B cell (primary cell): ENCODE data around the gene SGIP1. TPM values are rescaled to one million over a fixed set of nuclear protein-coding genes. Genes with fewer than 3 reads are reported as not detected.

Source experiments
- ATAC-seq: fragments of 200-7000 bp; cut with Tn5 transposase; one replicate; pipeline ENCODE4 v1.10.0; 2021; ENCODE audit warnings: low read depth, mild to moderate bottlenecking, moderate number of reproducible peaks, moderate library complexity
- CTCF ChIA-PET: fragments of 350-600 bp; sonication (Branson Sonifier 250); formaldehyde crosslinking; loops from one replicate; lab custom pipeline; 2021; ENCODE audit warnings: antibody characterized with exemption, inconsistent platforms; lab: Charles Lee
- POLR2A ChIA-PET: fragments of 350-600 bp; sonication (Branson Sonifier 250); formaldehyde crosslinking; loops from one replicate; lab custom pipeline; 2021; ENCODE audit warnings: antibody characterized with exemption; lab: Charles Lee
- DNase-seq: peaks from one replicate; pipeline ENCODE4 v3.0.0; 2013
- H2AFZ ChIP-seq: 2 replicates; pipeline ENCODE4 v1.6.1; 2012; ENCODE audit warnings: mild to moderate bottlenecking, low read depth, low read length; ENCODE audit not compliant: insufficient read depth, poor library complexity, severe bottlenecking
- H3K27ac ChIP-seq, 2 donors: 1 replicate in 1 of 2; 2 replicates in 1 of 2; pipeline ENCODE4 v1.5.1; 2012 to 2013; ENCODE audit warnings: low read length in 2 of 2, mild to moderate bottlenecking in 2 of 2, moderate library complexity in 1 of 2
- H3K27me3 ChIP-seq, 4 experiments: fragments of 200-600 bp in 1 of 4; sonication (generic) in 1 of 4; replicated peaks in 1 of 4; 1 replicate in 2 of 4; 2 replicates in 2 of 4; pipeline versions ENCODE4 v1.6.1 to v1.7.0; 2013 to 2016; ENCODE audit warnings: low read length in 3 of 4, mild to moderate bottlenecking in 2 of 4, mixed read lengths in 1 of 4, moderate library complexity in 1 of 4; ENCODE audit not compliant: insufficient read depth in 4 of 4, control insufficient read depth in 3 of 4; ENCODE audit errors: control extremely low read depth in 1 of 4
- H3K36me3 ChIP-seq, 2 experiments: replicated peaks in 1 of 2; 1 replicate in 1 of 2; 2 replicates in 1 of 2; pipeline versions ENCODE4 v1.6.1 to v1.7.1; 2013; ENCODE audit warnings: low read length in 1 of 2; ENCODE audit not compliant: insufficient read depth in 2 of 2, control insufficient read depth in 1 of 2; ENCODE audit errors: control extremely low read depth in 1 of 2, extremely low read depth in 1 of 2
- H3K4me1 ChIP-seq, 2 donors: fragments of 200-600 bp in 1 of 2; sonication (generic) in 1 of 2; 1 replicate in 1 of 2; 2 replicates in 1 of 2; pipeline versions ENCODE4 v1.5.1 to v1.6.1; 2013 to 2017; ENCODE audit warnings: low read length in 2 of 2; ENCODE audit not compliant: control insufficient read depth in 2 of 2, insufficient read depth in 2 of 2
- H3K4me2 ChIP-seq: replicated peaks from 2 replicates; pipeline ENCODE3; 2012; ENCODE audit warnings: mild to moderate bottlenecking, low read depth, low read length; ENCODE audit not compliant: poor library complexity, severe bottlenecking
- H3K4me3 ChIP-seq, 5 experiments: fragments of 200-600 bp in 1 of 5; sonication (generic) in 1 of 5; 1 replicate in 3 of 5; 2 replicates in 2 of 5; pipeline versions ENCODE4 v1.5.1 to v1.7.0; 2011 to 2016; ENCODE audit warnings: low read length in 4 of 5, mild to moderate bottlenecking in 4 of 5, low read depth in 2 of 5, control low read depth in 1 of 5, moderate library complexity in 1 of 5; ENCODE audit not compliant: insufficient read depth in 1 of 5; ENCODE audit errors: control extremely low read depth in 1 of 5, extremely low read depth in 1 of 5
- H3K79me2 ChIP-seq: fragments of 200-600 bp; sonication (generic); one replicate; pipeline ENCODE4 v1.6.0; 2016; ENCODE audit warnings: low read length; ENCODE audit not compliant: control insufficient read depth, insufficient read depth
- H3K9ac ChIP-seq: fragments of 200-600 bp; sonication (generic); 2 replicates; pipeline ENCODE4 v1.6.1; 2017; ENCODE audit warnings: mild to moderate bottlenecking, low read length, moderate library complexity
- H3K9me3 ChIP-seq, 3 donors: one replicate each; pipeline versions ENCODE4 v1.6.1 to v1.7.1; 2013; ENCODE audit warnings: low read length in 2 of 3; ENCODE audit not compliant: control insufficient read depth in 2 of 3, insufficient read depth in 1 of 3; ENCODE audit errors: control extremely low read depth in 1 of 3
- H4K20me1 ChIP-seq: 2 replicates; pipeline ENCODE4 v1.6.0; 2012; ENCODE audit warnings: mild to moderate bottlenecking, low read length; ENCODE audit not compliant: insufficient read depth, control insufficient read depth, poor library complexity, severe bottlenecking
- H3K27ac Mint-ChIP-seq: one replicate; pipeline ENCODE4 v1.8.0; 2021; ENCODE audit warnings: mixed read lengths
- H3K27me3 Mint-ChIP-seq: one replicate; pipeline ENCODE4 v1.8.0; 2021; ENCODE audit warnings: mixed read lengths
- H3K4me1 Mint-ChIP-seq: one replicate; pipeline ENCODE4 v1.8.0; 2021; ENCODE audit warnings: mixed read lengths
- H3K4me3 Mint-ChIP-seq: one replicate; pipeline ENCODE4 v1.8.0; 2021; ENCODE audit warnings: mixed read lengths
- H3K9me3 Mint-ChIP-seq: one replicate; pipeline ENCODE4 v1.8.0; 2022; ENCODE audit warnings: mixed read lengths; ENCODE audit not compliant: insufficient read depth
- EZH2 ChIP-seq: IDR thresholded peaks from 2 replicates; pipeline ENCODE4 v1.6.1; 2012; ENCODE audit warnings: borderline replicate concordance, low read depth, mild to moderate bottlenecking, moderate library complexity, low read length; ENCODE audit not compliant: insufficient read depth, poor library complexity, severe bottlenecking
- WGBS: methylation state at CpG from one replicate; pipeline ENCODE4 v1.1.5; 2013; ENCODE audit warnings: missing lambda C conversion rate; ENCODE audit not compliant: insufficient coverage; 5-methylcytosine and 5-hydroxymethylcytosine counted together
- intact Hi-C: fragments of 100-400 bp; cut with micrococcal nuclease; formaldehyde crosslinking; loops from one replicate; pipeline ENCODE4 v1.10.0; 2022
- polyA plus RNA-seq: library from polyadenylated mRNA; depleted of rRNA; stranded (reverse); fragments of >200 nt; gene quantifications from 2 replicates; pipeline ENCODE4 v1.2.3, GENCODE V29; 2012
- total RNA-seq, 2 donors: library from RNA; stranded (reverse); fragments of 120-200 nt in 1 of 2; gene quantifications; 1 replicate in 1 of 2; 2 replicates in 1 of 2; pipeline versions ENCODE4 v1.2.3 to v1.2.4, GENCODE V29; 2013 to 2022
- TF ChIP-seq, protein P1 (sequence below): fragments of 200-600 bp; IDR thresholded peaks from one replicate; pipeline ENCODE4 v1.8.0; 2022; ENCODE audit warnings: antibody characterized with exemption, mild to moderate bottlenecking

Gene SGIP1
- total and polyA plus RNA-seq, 2 donors (not counting 1 experiment from before 2014, with no cell fraction given): not detected

DNA sequence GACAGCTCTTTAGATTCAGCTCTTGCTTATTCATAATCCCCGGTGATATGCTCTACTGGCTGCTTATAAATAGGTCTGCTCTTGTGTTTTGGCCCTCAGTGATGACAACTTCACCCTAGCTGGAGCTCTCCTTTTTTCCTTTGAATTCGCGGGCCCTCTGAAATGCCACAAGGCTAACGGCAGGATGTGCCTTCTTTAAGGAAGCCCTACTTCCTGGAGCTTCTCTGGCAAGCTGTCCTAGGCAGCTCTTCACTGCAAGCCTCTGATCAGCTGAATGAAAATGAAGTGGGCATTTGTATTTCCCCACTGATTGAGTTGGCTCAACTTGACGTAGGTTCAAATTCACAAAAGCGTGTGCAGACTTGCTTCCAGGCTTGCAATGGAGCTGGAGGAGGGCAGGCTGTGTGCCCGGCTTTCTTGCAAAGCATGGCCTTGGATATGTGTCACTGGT is 22.2 kb downstream of the SGIP1 start:
- Mint-ChIP-seq H3K27me3 (peaks cover 9% of the 10 kb centered on the region), H3K9me3 (no peaks in the 10 kb centered on the region), H3K4me1 (no peaks in the 10 kb centered on the region), H3K27ac (no peak overlapping the region), H3K4me3 (no peak overlapping the region)
- CTCF ChIA-PET: no interaction called here
- Histone ChIP-seq H3K4me2 (no peak overlapping the region), H3K27me3 (peaks cover 0 to 2% (median 1%) of the 10 kb centered on the region in 4 experiments), H3K4me1 (no peaks in the 10 kb centered on the region), H3K9me3 (no peaks in the 10 kb centered on the region), H3K4me3 (no peak overlapping the region), H3K79me2 (no peaks in the 10 kb centered on the region), H4K20me1 (no peaks in the 10 kb centered on the region), H2AFZ (no peak overlapping the region), H3K9ac (no peak overlapping the region), H3K36me3 (no peaks in the 10 kb centered on the region), H3K27ac (no peak overlapping the region)
- no peak for TF ChIP-seq EZH2
- TF ChIP-seq, protein P1, sequence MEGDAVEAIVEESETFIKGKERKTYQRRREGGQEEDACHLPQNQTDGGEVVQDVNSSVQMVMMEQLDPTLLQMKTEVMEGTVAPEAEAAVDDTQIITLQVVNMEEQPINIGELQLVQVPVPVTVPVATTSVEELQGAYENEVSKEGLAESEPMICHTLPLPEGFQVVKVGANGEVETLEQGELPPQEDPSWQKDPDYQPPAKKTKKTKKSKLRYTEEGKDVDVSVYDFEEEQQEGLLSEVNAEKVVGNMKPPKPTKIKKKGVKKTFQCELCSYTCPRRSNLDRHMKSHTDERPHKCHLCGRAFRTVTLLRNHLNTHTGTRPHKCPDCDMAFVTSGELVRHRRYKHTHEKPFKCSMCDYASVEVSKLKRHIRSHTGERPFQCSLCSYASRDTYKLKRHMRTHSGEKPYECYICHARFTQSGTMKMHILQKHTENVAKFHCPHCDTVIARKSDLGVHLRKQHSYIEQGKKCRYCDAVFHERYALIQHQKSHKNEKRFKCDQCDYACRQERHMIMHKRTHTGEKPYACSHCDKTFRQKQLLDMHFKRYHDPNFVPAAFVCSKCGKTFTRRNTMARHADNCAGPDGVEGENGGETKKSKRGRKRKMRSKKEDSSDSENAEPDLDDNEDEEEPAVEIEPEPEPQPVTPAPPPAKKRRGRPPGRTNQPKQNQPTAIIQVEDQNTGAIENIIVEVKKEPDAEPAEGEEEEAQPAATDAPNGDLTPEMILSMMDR: no peak
- DNase-seq (no peak), ATAC-seq (no peak)
- intact Hi-C loops: no loop called here
- whole genome bisulfite sequencing: 89% methylated on average over 6 of the region's 7 CpGs
- POLR2A ChIA-PET: no interaction called here

DNA sequence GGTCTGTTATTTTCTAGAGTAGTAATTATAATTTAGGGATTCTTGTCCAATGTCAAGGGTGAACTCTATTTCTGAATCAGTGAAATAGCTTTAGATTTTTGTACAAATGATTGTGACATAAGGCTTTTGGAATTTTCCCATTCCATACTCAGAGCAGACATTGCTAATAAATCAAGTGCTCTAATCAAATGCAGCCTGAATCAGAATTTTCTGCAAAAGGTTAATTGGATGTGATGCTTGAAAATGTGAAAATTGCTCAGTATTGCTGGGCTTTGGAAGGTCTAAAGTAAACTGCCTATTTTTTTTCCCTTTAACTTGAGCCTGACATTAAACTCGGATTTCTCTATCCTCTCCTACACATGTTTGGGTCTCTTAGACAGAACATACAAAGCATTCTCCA is 23.2 kb downstream of the SGIP1 start:
- Mint-ChIP-seq H3K4me3 (no peak overlapping the region), H3K9me3 (no peaks in the 10 kb centered on the region), H3K27me3 (peaks cover 12% of the 10 kb centered on the region), H3K4me1 (no peaks in the 10 kb centered on the region), H3K27ac (no peak overlapping the region)
- ATAC-seq (no peak), DNase-seq (no peak)
- Histone ChIP-seq H2AFZ (no peak overlapping the region), H3K79me2 (no peaks in the 10 kb centered on the region), H3K9ac (no peak overlapping the region), H3K27me3 (peaks cover 0 to 2% (median 1%) of the 10 kb centered on the region in 4 experiments), H3K4me3 (no peak overlapping the region), H3K36me3 (no peaks in the 10 kb centered on the region), H3K27ac (no peak overlapping the region), H3K4me2 (no peak overlapping the region), H4K20me1 (no peaks in the 10 kb centered on the region), H3K9me3 (no peaks in the 10 kb centered on the region), H3K4me1 (no peaks in the 10 kb centered on the region)
- CTCF ChIA-PET: no interaction called here
- TF ChIP-seq, protein P1: no peak
- no peak for TF ChIP-seq EZH2
- no CpG with 5 or more reads among the region's 1 CpG for WGBS
- POLR2A ChIA-PET: no interaction called here
- intact Hi-C loops: no loop called here
